Mesodermal cell (in vitro differentiated cells): ENCODE data around the gene SERGEF.

Source experiments
- H3K27ac ChIP-seq: 2 replicates; pipeline ENCODE4 v1.7.0; 2013; ENCODE audit warnings: mild to moderate bottlenecking, low read depth, low read length, moderate library complexity; ENCODE audit not compliant: severe bottlenecking
- H3K36me3 ChIP-seq: 2 replicates; pipeline ENCODE4 v1.7.1; 2013; ENCODE audit warnings: mild to moderate bottlenecking, low read length, moderate library complexity; ENCODE audit not compliant: control insufficient read depth, insufficient read depth
- H3K4me1 ChIP-seq: one replicate; pipeline ENCODE4 v1.7.1; 2013; ENCODE audit warnings: mild to moderate bottlenecking, low read length; ENCODE audit not compliant: insufficient read depth, control insufficient read depth, poor library complexity, severe bottlenecking
- H3K4me3 ChIP-seq: 2 replicates; pipeline ENCODE4 v1.7.0; 2013; ENCODE audit warnings: low read length, control low read depth, mild to moderate bottlenecking; ENCODE audit not compliant: insufficient read depth, poor library complexity, severe bottlenecking; ENCODE audit errors: extremely low read depth
- H3K9me3 ChIP-seq: 2 replicates; pipeline ENCODE4 v1.7.1; 2013; ENCODE audit warnings: mild to moderate bottlenecking, low read length, moderate library complexity; ENCODE audit not compliant: control insufficient read depth
- WGBS, 2 experiments: methylation state at CpG; one replicate each; pipeline ENCODE4 v1.1.5; 2013; ENCODE audit warnings: missing lambda C conversion rate in 2 of 2; ENCODE audit not compliant: insufficient coverage in 2 of 2; 5-methylcytosine and 5-hydroxymethylcytosine counted together

SERGEF gene

GRCh38 chr11:17951685-17952388, 61.0 kb downstream of the SERGEF start:
- Histone ChIP-seq H3K4me3 (no peak overlapping the region), H3K9me3 (no peaks in the 10 kb centered on the region), H3K36me3 (peaks cover 14% of the 10 kb centered on the region), H3K27ac (no peak overlapping the region), H3K4me1 (no peaks in the 10 kb centered on the region)
- 90 to 94% methylated on average over 3 of the region's 3 CpGs for WGBS, 2 experiments

- H3K9me3 ChIP-seq = no peaks in the 10 kb centered on the region
- H3K36me3 ChIP-seq = peaks cover 8% of the 10 kb centered on the region
- no peak overlapping the region for H3K27ac ChIP-seq
- WGBS, 2 experiments = 86 to 100% methylated on average over 1 of the region's 1 CpG
- no peaks in the 10 kb centered on the region for H3K4me1 ChIP-seq
- H3K4me3 ChIP-seq = no peak overlapping the region
Observed at GRCh38 chr11:17950644-17951043, 62.2 kb downstream of the SERGEF start.

GRCh38 chr11:17948296-17948695, 64.6 kb downstream of the SERGEF start:
- Histone ChIP-seq H3K27ac (no peak overlapping the region), H3K4me1 (no peaks in the 10 kb centered on the region), H3K4me3 (no peak overlapping the region), H3K36me3 (peaks cover 5% of the 10 kb centered on the region), H3K9me3 (no peaks in the 10 kb centered on the region)
- 83 to 91% methylated on average over 5 to 6 of the region's 6 CpGs for WGBS, 2 experiments

- H3K4me1 ChIP-seq = no peaks in the 10 kb centered on the region
- H3K4me3 ChIP-seq = no peak overlapping the region
- no peaks in the 10 kb centered on the region for H3K9me3 ChIP-seq
- H3K36me3 ChIP-seq = no peaks in the 10 kb centered on the region
- no peak overlapping the region for H3K27ac ChIP-seq
- 80 to 91% methylated on average over 1 of the region's 1 CpG for WGBS, 2 experiments
Observed at GRCh38 chr11:17939542-17939941, 73.3 kb downstream of the SERGEF start.

GRCh38 chr11:17936790-17937189, 76.1 kb downstream of the SERGEF start:
- H3K4me3 ChIP-seq = no peak overlapping the region
- WGBS, 2 experiments = no CpG with 5 or more reads among the region's 1 CpG
- H3K9me3 ChIP-seq = no peaks in the 10 kb centered on the region
- H3K36me3 ChIP-seq = no peaks in the 10 kb centered on the region
- H3K4me1 ChIP-seq = no peaks in the 10 kb centered on the region
- H3K27ac ChIP-seq = no peak overlapping the region

GRCh38 chr11:17934194-17934593, 78.7 kb downstream of the SERGEF start:
- no peaks in the 10 kb centered on the region for H3K36me3 ChIP-seq
- no CpG with 5 or more reads among the region's 1 CpG for WGBS, 2 experiments
- H3K9me3 ChIP-seq = no peaks in the 10 kb centered on the region
- H3K4me1 ChIP-seq = no peaks in the 10 kb centered on the region
- H3K27ac ChIP-seq = no peak overlapping the region
- no peak overlapping the region for H3K4me3 ChIP-seq

GRCh38 chr11:17933708-17934107, 79.1 kb downstream of the SERGEF start:
- Histone ChIP-seq H3K27ac (no peak overlapping the region), H3K9me3 (no peaks in the 10 kb centered on the region), H3K4me3 (no peak overlapping the region), H3K4me1 (no peaks in the 10 kb centered on the region), H3K36me3 (no peaks in the 10 kb centered on the region)
- no CpG with 5 or more reads among the region's 1 CpG for WGBS, 2 experiments

- H3K4me3 ChIP-seq = no peak overlapping the region
- H3K36me3 ChIP-seq = no peaks in the 10 kb centered on the region
- H3K9me3 ChIP-seq = no peaks in the 10 kb centered on the region
- no peaks in the 10 kb centered on the region for H3K4me1 ChIP-seq
- 100% methylated on average over 1 of the region's 1 CpG; no CpG with 5 or more reads in 1 of the 2 experiments for WGBS, 2 experiments
- H3K27ac ChIP-seq = no peak overlapping the region
Observed at GRCh38 chr11:17932472-17932871, 80.4 kb downstream of the SERGEF start.

GRCh38 chr11:17931595-17931994, 81.3 kb downstream of the SERGEF start:
- 56 to 80% methylated on average over 1 of the region's 1 CpG for WGBS, 2 experiments

GRCh38 chr11:17930544-17931125, 82.2 kb downstream of the SERGEF start:
- 100% methylated on average over 1 of the region's 3 CpGs; no CpG with 5 or more reads in 1 of the 2 experiments for WGBS, 2 experiments
- H3K27ac ChIP-seq = no peak overlapping the region

More at GRCh38 chr11:17931595-17931994, 81.3 kb downstream of the SERGEF start:
- H3K36me3 ChIP-seq = no peaks in the 10 kb centered on the region
- H3K4me1 ChIP-seq = no peaks in the 10 kb centered on the region
- H3K9me3 ChIP-seq = no peaks in the 10 kb centered on the region
- no peak overlapping the region for H3K4me3 ChIP-seq
- H3K27ac ChIP-seq = no peak overlapping the region

GRCh38 chr11:17929171-17929570, 83.7 kb downstream of the SERGEF start:
- H3K4me3 ChIP-seq = no peak overlapping the region
- no peaks in the 10 kb centered on the region for H3K9me3 ChIP-seq
- no peaks in the 10 kb centered on the region for H3K4me1 ChIP-seq
- no peaks in the 10 kb centered on the region for H3K36me3 ChIP-seq
- no peak overlapping the region for H3K27ac ChIP-seq
- 89 to 92% methylated on average over 1 to 2 of the region's 3 CpGs for WGBS, 2 experiments

More at GRCh38 chr11:17930544-17931125, 82.2 kb downstream of the SERGEF start:
- Histone ChIP-seq H3K4me1 (no peaks in the 10 kb centered on the region), H3K9me3 (no peaks in the 10 kb centered on the region), H3K36me3 (no peaks in the 10 kb centered on the region), H3K4me3 (no peak overlapping the region)
